SH-SY5Y (cell line): ENCODE data around the gene PML.

Source experiments
- GATA2 ChIP-seq: IDR thresholded peaks from 2 replicates; pipeline ENCODE4 v1.6.1; 2011; ENCODE audit warnings: mild to moderate bottlenecking, low read depth, low read length
- GATA3 ChIP-seq: IDR thresholded peaks from 2 replicates; pipeline ENCODE4 v1.6.1; 2011; ENCODE audit warnings: low read depth, mild to moderate bottlenecking, low read length, moderate library complexity

Gene PML

DNA sequence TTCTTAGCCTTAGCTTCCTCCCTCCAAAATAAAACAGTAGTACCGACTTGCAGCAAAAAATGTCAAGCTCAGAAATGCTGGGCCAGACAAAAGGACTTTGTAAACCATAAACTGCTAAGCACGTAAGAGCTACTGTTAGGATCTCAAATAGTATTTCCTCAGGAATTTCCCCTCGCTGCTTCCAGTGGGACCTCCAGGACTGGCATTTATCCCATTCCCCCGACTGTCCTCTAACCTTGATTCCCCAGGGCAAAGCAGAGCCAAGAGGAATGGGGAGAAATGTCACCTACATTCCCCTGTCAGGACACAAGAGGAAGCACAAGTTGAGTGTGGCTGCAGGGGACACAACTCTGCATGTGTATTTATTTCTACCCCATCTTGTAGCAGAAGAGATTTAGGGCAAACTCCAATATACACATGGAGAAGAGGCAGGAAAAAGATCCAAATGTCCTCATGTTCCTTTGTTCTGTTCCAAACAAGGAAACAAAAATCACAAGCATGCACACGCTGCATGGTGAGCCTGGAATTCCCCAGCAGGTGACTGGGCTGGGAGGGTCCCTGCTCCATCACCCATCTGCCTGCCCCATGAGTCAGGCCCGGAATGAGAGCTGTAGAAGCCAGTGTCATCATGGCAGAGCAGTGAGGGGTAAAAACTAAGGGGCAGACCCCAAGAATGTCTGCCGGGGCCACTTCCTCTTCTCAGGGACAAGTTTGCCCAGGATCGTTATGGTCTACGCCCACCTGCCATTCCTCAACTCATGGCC is 6.7 kb upstream of the PML start:
- TF ChIP-seq GATA2 (no peak), GATA3 (no peak)

DNA sequence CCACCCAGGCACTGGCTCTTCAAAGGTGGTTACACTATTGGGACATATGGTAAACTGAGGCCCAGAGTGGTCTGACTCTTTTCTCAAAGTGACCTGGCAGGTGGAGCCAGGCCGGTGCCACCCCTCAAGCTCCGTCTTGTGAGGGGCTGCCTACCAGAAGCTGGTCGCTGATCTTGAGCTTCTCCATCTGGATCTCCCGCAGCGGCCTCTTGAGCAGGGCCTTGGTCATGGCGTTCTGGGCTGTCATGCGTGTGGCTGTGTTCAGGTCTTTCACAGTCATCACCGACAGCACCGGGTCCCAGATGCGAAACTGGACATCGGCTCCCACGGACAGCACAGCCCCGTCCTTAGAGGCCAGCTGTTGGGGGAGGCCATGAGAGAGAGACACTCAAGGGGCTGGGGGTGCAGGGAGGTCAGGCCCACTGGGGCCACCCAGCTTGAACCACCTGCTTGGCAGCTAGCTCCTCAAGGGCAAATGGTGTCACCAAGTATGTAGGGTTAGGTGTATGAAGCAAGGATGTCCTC is 6.0 kb upstream of the PML start:
- TF ChIP-seq GATA2 (no peak), GATA3 (no peak)

DNA sequence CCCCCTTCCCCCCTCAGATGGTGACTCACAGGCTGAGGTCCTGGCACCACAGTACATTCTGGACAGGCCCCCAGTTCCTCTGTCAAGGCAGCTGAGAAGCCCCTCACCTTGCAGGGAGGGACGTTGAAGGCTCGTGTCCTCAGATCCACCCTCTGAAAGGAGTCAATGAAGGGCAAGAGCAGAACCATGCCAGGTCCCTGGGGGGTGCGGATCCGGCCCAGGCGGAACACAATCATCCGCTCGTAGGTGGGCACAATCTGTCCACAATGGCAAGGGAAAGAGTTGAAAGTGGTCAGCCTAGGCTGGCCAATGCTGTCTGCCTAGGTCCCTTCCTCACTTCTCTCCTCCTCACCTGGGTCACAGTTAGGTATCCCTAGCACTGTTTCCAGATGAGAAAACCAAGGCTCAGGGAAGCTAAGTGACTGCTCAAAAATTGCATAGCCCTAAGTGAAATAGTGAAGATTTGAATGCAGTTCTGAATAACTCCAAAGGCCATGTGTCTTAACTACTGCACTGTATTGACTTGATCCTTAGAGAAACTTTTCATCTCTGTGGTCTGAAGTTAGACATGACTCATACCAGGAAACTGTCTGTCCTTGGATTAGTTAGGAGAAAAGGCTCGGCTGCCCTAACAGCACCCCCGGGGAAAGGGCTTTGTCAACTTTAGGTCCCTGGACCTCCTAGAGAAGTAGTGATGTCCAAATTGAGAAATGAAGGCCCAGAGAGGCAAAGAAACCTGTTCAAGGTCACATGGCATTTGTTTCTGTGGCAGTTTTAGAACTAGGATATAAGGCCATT is 5.3 kb upstream of the PML start:
- TF ChIP-seq GATA2 (no peak), GATA3 (no peak)

DNA sequence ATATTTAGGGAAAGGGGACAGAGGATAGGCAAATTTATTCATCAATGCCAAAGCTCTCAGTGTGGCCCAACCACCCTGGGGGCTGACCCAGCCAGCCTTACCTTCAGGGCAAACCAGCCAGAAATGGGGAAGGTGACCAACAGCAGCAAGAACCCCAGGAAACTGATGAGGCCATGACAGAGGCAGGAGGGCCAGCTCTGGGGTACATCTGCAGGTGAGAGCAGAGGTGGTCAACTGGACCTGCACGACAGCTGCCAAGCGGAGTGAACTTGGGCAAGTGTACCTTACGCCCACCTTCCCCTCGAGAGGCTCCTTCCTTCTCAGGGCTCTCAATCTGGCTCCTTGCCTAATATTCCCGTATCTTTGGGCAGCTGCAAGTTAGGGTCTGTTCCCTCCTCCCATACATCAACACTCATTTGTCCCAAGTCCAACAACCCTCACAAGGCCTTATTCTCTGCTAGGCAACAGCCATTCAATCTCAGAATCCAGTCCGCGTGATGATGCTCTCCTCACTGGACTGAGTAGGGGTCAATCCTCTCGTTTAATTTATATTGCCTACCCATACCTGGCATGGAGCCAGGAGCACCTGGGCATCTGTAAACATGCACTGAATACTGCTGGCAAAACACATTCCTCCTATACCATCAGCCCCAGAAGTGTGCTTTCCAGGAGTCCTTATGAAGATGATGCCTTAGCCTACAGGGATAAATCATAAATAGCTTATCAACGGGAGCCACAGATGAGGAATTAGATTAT is 4.1 kb upstream of the PML start:
- TF ChIP-seq GATA3 (no peak), GATA2 (no peak)

DNA sequence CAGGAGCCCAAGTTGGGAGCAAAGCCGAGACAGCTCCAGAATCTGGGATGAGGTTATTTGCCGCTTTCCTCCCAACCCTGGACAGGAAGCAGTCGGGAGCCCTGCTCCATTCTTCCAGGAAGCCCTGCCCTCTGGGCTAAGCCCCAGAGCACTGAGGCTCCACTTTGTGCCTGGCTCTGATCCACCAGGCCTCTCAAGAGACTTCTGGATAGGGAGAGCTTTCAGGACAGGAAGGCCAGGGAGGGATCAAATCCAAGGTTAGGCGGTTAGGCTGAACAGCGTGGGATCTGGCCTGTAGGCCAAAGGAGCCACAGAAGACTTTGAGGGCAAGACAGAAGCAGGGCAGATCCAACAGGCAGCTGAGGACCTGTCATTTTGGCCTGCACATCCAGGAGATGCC is 3.3 kb upstream of the PML start:
- TF ChIP-seq GATA2 (no peak), GATA3 (no peak)

DNA sequence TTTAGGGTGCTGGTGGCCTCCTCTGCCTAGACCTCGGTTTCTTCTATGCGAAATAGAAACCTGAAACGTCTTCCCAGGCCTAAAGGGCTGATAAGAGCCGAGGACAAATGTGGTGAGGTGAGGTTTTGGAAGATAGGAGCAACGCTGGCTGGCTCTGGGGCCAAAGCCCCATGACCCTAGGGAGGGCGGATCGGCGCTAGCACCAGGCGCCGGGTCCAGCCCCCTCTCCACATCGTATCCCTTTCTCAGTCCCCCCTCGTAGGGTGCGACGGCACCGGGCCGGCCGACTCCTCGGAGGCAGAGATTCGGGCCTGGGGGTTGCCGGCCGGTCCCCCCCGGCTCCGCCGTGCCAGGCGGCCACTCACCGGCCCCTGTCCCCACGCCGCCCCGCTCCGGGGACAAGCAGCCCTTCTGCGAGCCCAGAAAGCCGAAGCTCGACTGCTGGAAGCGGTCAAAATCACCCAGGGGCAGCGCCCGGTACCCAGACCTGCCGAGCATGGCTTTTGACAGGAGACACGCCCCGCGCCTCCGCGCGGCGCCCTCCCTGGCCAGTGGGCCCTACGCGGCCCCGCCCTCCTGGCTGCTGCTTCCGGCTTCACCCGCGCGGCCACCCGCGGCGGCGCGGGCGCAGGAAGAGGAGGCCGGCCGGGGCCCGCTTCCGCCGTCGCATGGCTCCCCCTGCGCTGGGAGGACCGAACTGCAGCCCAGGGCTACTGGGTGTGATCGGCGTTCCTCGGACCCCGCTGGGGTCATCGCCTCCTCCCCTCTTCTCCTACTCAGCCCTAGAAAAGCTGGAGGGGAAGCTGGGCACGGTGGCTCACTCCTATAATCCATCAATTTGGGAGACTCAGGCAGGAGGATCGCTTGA is 2.6 kb upstream of the PML start, which contains the start of gene STOML1:
Gene STOML1 (minus strand): TSS at position 570 of the 868 bp plus-strand sequence. CDS start 72 bp downstream, at position 498.
- TF ChIP-seq GATA3 (no peak), GATA2 (no peak)

DNA sequence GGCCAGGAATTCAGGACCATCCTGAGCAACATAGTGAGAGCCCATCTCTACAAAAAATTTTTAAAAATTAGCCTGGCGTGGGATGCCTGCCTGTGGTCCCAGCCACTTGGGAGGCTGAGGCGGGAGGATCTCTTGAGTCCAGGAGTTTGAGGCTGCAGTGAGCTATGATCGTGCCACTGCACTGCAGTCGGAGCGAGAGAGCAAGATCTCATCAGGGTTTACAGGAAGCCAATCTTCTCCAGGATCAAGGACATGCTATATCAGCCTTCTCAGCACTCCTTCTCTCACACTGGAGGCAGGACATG is 2.0 kb upstream of the PML start:
- TF ChIP-seq GATA2, result no peak
- no peak for TF ChIP-seq GATA3

DNA sequence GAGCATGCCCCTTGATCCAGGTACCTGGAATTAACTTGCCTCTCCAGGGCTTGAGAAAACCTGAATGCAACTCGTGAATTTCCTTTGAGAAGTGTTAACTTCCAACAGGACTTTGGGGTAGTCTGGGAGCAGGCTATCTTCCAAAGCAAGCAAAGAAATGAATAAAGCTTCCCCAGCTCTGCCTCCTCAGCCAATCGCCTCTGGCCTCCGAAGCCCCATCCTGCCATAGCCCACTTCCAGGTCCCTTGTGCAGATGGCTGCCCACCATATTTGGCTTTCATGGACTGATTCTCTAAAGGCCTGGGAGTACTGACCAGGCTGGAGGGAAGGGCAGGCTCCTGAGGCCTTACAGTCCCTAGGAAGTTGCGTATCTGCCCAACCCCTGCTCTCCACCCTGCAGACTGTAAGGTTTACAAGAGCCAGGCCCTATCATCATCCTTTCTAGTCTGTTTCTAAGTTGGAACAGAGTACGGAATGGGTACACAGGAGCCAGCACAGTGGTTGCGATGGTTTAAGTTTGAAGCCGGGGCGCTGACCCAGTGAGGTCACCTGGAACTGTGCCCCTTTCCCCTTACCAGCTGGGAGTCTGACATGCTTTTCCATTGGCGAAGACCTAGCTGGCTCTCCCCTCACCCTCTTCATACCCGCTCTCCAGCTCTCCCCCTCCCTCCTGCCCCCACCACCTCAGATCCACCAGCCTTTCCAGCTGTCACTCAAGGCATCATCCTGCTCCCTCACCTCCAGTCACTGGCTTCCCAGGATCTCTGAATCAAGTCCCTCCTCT is 1.1 kb upstream of the PML start:
- no peak for TF ChIP-seq GATA2
- TF ChIP-seq GATA3, result no peak

DNA sequence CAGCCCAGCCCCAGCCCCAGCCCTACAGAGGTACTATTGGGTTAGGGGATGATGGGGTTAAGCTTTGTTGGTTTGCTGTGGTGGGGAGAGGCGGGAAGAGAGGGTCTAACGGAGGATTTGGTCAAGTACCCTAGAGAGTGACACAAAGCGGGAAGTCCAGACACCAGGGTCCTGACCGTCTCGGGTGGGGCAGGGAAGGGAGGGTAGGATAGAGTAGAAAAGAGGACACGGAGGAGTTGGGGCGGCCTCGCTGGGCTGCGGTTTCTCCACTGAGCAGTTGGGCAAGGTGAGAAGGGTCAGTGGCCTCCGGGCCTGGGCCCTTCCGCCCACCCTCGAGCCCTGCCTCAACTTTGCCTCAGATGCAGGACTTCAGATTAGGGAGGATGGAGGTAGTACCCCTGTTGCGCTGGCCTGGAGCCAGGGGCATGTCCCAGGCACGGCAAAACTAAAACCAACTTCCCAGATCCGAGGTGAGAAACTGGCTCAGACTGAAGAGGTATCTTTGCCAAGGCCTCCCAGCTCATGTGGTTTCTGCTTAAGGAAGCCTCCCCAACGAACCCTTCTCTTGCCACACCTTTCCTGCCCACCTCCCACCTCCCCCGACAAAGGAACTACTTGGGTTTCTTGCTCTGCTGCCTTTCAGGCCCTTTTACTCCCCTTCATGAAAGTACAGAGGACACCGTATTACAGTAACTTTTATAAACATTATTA is 551 bp downstream of the PML start:
- TF ChIP-seq GATA2, result no peak
- TF ChIP-seq GATA3, result no peak

DNA sequence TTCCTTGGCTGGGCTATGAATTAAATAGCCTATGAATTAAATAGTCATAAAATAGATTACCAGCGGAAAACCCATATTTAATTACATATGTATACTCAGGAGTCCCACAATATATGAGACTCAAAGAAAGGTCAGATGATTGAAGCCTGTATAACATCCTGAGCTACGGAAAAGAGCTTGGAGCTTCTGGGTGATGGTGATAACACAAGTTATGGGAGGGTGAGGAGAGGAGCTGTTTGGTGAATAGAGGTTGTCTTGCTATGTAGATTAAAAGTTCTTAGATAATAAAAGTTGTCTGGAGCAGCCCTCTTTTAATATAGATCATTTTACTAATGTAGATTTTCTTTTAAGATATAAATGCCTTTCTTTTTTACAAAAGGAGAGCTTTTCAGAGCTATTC is 1.8 kb downstream of the PML start:
- TF ChIP-seq GATA2, result no peak
- TF ChIP-seq GATA3, result no peak

DNA sequence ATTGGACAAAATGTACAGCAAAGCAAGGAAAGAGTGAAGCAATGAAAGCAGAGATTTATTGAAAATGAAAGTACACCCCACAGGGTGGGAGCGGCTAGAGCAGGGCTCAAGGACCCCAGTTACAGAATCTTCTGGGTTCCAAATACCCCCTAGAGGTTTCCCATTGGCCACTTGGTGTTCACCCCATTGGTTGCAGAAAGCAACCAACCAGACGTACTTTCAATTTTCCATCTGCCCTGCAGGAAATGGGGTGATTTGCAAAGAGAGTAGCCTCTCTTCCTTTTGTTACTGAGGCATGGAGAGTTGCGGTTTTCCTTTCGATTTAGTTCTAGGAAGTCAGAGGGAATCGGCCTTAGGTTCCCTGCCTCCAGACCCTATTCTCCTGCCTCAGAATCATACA is 2.4 kb downstream of the PML start:
- no peak for TF ChIP-seq GATA2

DNA sequence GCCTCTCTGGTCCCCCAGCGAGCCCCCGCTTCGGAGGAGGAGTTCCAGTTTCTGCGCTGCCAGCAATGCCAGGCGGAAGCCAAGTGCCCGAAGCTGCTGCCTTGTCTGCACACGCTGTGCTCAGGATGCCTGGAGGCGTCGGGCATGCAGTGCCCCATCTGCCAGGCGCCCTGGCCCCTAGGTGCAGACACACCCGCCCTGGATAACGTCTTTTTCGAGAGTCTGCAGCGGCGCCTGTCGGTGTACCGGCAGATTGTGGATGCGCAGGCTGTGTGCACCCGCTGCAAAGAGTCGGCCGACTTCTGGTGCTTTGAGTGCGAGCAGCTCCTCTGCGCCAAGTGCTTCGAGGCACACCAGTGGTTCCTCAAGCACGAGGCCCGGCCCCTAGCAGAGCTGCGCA is 3.5 kb downstream of the PML start:
- TF ChIP-seq GATA2 (no peak), GATA3 (no peak)
